ENCODE results near the gene RNASEH1. TPM values are rescaled to one million over a fixed set of nuclear protein-coding genes. Genes with fewer than 3 reads are reported as not detected.

Gene RNASEH1
- total and polyA plus RNA-seq, 2 of the 13 experiments (the other 11 are each of a cell fraction or from before 2014, with no cell fraction given), result 14.5 to 57.4 TPM

DNA sequence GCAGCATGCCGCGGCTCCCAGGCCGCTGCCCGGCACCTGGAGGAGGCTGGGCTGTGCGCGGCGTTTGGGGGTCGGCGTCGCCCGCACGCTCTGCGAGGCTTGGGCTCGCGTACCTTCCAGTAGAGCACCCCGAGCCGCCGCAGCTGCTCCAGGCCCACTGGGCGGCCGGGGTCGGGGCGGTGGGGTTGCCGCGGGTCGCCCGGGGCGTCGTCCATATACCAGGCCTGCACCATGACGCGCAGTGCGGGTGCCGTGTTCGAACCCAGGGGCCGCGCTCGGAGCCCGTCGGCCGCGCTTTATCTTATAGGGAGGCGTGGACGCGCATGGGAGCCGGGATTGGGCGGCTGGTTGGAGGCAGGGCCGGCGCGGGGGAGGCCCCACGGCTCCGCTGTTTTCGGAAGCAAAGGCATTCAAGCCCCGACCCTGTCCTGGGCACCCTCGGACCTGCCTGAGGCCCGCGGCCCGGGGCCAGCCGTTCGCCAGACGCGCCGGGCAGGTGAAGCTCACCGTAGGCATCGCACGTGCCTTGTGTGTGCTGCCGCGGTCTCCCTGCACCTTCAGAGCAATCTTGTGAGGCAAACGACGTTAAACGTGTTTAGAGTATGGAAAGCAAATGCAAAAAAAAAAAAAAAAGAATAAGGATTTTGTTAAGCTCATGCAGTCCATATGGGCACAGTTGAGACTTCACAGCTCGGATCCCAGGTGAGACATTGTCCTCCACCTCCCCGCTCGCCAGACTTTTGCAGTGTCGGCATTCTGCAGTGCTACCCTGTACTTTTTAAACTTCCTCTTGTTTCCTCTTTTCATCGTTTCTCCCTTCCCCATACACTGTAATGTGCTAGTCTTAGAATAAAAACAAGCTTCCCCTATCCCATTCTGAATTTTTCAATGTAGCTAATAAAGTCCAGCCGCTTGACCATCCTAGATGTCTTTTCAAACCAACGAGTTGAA is 38.6 kb downstream of the RNASEH1 start, which contains the start of gene ADI1 (continued):
- TF ChIP-seq, protein P1, sequence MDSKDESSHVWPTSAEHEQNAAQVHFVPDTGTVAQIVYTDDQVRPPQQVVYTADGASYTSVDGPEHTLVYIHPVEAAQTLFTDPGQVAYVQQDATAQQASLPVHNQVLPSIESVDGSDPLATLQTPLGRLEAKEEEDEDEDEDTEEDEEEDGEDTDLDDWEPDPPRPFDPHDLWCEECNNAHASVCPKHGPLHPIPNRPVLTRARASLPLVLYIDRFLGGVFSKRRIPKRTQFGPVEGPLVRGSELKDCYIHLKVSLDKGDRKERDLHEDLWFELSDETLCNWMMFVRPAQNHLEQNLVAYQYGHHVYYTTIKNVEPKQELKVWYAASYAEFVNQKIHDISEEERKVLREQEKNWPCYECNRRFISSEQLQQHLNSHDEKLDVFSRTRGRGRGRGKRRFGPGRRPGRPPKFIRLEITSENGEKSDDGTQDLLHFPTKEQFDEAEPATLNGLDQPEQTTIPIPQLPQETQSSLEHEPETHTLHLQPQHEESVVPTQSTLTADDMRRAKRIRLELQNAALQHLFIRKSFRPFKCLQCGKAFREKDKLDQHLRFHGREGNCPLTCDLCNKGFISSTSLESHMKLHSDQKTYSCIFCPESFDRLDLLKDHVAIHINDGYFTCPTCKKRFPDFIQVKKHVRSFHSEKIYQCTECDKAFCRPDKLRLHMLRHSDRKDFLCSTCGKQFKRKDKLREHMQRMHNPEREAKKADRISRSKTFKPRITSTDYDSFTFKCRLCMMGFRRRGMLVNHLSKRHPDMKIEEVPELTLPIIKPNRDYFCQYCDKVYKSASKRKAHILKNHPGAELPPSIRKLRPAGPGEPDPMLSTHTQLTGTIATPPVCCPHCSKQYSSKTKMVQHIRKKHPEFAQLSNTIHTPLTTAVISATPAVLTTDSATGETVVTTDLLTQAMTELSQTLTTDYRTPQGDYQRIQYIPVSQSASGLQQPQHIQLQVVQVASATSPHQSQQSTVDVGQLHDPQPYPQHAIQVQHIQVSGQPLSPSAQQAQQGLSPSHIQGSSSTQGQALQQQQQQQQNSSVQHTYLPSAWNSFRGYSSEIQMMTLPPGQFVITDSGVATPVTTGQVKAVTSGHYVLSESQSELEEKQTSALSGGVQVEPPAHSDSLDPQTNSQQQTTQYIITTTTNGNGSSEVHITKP (CRISPR knock-in tag; IDR thresholded peaks at IDR 0.05; ENCODE audit: low read depth), result peak; percentile 60; the same call in 1 of the 2 replicates
- TF ChIP-seq ZNF30 (CRISPR knock-in tag; IDR thresholded peaks at IDR 0.05), result peak; percentile 94
- TF ChIP-seq SSRP1 (CRISPR knock-in tag; IDR thresholded peaks at IDR 0.05), result no peak
- peak; percentile 91 for TF ChIP-seq TFDP1 (CRISPR knock-in tag; IDR thresholded peaks at IDR 0.05; ENCODE audit: borderline replicate concordance)
- no peak; the same call in none of the 2 replicates for TF ChIP-seq ZNF775 (CRISPR knock-in tag; IDR thresholded peaks at IDR 0.05; ENCODE audit: borderline replicate concordance)
- TF ChIP-seq ZBTB46 (CRISPR knock-in tag; IDR thresholded peaks at IDR 0.05; ENCODE audit: borderline replicate concordance), result peak; percentile 93; the same call in 1 of the 2 replicates
- TF ChIP-seq, protein P2, sequence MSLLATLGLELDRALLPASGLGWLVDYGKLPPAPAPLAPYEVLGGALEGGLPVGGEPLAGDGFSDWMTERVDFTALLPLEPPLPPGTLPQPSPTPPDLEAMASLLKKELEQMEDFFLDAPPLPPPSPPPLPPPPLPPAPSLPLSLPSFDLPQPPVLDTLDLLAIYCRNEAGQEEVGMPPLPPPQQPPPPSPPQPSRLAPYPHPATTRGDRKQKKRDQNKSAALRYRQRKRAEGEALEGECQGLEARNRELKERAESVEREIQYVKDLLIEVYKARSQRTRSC (CRISPR knock-in tag; IDR thresholded peaks at IDR 0.05; ENCODE audit: low read depth), result no peak
- TF ChIP-seq RFX5 (IDR thresholded peaks at IDR 0.05; ENCODE audit: low read depth, low read length), result no peak; the same call in 1 of the 2 replicates
- TF ChIP-seq ZNF562 (CRISPR knock-in tag; IDR thresholded peaks at IDR 0.05; ENCODE audit: borderline replicate concordance), result no peak
- no peak for TF ChIP-seq SP5 (CRISPR knock-in tag; IDR thresholded peaks at IDR 0.05; ENCODE audit: borderline replicate concordance, low read depth)
- TF ChIP-seq ZSCAN25 (CRISPR knock-in tag; IDR thresholded peaks at IDR 0.05), result 0 out of 2 replicates have a peak, but pooled peaks have one; percentile 62
- TF ChIP-seq MEF2D (CRISPR knock-in tag; IDR thresholded peaks at IDR 0.05), result peak; percentile 61; the same call in 1 of the 2 replicates
- no peak for TF ChIP-seq JDP2 (CRISPR knock-in tag; IDR thresholded peaks at IDR 0.05; ENCODE audit: borderline replicate concordance)
- no peak; the same call in 1 of the 2 replicates for TF ChIP-seq RFX3 (CRISPR knock-in tag; IDR thresholded peaks at IDR 0.05)
- no peak; the same call in 1 of the 2 replicates for TF ChIP-seq ZNF616 (CRISPR knock-in tag; IDR thresholded peaks at IDR 0.05; ENCODE audit: low read depth)
- peak; percentile 39; the same call in 1 of the 2 replicates for TF ChIP-seq ZNF777 (CRISPR knock-in tag; IDR thresholded peaks at IDR 0.05)
- no peak for TF ChIP-seq ZMAT5 (CRISPR knock-in tag; IDR thresholded peaks at IDR 0.05; ENCODE audit: borderline replicate concordance, low read depth)
- TF ChIP-seq ZNF780A (CRISPR knock-in tag; IDR thresholded peaks at IDR 0.05), result no peak
- TF ChIP-seq THYN1 (CRISPR knock-in tag; IDR thresholded peaks at IDR 0.05; ENCODE audit: borderline replicate concordance, low read depth), result peak; percentile 94; the same call in 1 of the 2 replicates

Measured in HepG2 (cell line).